Activated naive CD8-positive, alpha-beta T cell treated with anti-CD3 and anti-CD28 coated beads for 36 hours (primary cell): Measurements from ENCODE around the gene SPACA6. TPM values are rescaled to one million over a fixed set of nuclear protein-coding genes. Genes with fewer than 3 reads are reported as not detected.
"Not testable (repeated sequence)": the region's sequence is repeated elsewhere in the genome, so short reads cannot be mapped to it uniquely, and the experiment has no call there.

ENCODE experiments used
- DNase-seq: peaks from one replicate; pipeline ENCODE4 v3.0.0; 2021
- H3K27ac Mint-ChIP-seq: one replicate; pipeline ENCODE4 v1.8.0; 2022; ENCODE audit warnings: mild to moderate bottlenecking, moderate library complexity, mixed read lengths
- H3K27me3 Mint-ChIP-seq: one replicate; pipeline ENCODE4 v1.8.0; 2022; ENCODE audit warnings: mild to moderate bottlenecking, mixed read lengths
- H3K36me3 Mint-ChIP-seq: one replicate; pipeline ENCODE4 v1.8.0; 2021; ENCODE audit warnings: mild to moderate bottlenecking, mixed read lengths
- H3K4me1 Mint-ChIP-seq: one replicate; pipeline ENCODE4 v1.8.0; 2021; ENCODE audit warnings: mixed read lengths
- H3K4me3 Mint-ChIP-seq: one replicate; pipeline ENCODE4 v1.8.0; 2022; ENCODE audit warnings: mild to moderate bottlenecking, moderate library complexity, mixed read lengths
- H3K9me3 Mint-ChIP-seq: one replicate; pipeline ENCODE4 v1.8.0; 2022; ENCODE audit warnings: mixed read lengths
- total RNA-seq, 2 experiments: library from RNA; stranded (reverse); gene quantifications; one replicate each; pipeline ENCODE4 v1.2.3, GENCODE V29; 2021

Gene SPACA6
- total RNA-seq, 2 experiments from 2014 or later: 2.0 to 2.1 TPM

DNA sequence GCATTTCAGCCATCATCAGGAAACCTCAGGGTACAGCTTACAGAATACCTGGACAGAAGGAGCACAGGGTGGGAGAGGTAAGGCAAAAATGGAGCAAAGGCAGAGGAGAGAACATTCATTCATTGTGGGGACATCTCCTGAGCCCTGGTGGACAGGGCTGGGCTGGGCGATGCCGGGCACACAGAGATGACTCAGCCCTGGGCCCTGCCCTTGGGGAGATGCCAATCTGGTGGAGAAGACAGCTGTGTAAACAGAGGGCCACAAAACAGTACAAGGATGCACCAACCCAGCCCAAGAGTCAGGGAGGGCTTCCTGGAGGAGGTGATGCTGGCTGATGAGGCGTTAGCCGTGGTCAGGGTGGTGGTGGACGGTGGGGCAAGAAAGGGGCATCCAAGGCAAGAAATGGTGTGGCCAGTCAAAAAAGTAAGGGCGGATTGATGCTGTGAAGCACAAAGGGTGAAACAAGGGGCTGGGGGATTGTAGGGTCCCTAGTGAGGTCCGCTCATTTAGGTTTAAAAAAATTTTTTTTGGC, 34.3 kb downstream of the SPACA6 start:
- Mint-ChIP-seq H3K27ac (no peak overlapping the region), H3K4me1 (no peaks in the 10 kb centered on the region), H3K9me3 (peaks cover 11% of the 10 kb centered on the region), H3K4me3 (no peak overlapping the region), H3K36me3 (no peaks in the 10 kb centered on the region), H3K27me3 (peaks cover 61% of the 10 kb centered on the region)
- no peak for DNase-seq

- no peaks in the 10 kb centered on the region for H3K36me3 Mint-ChIP-seq
- H3K27me3 Mint-ChIP-seq: peaks cover 54% of the 10 kb centered on the region
- no peak overlapping the region for H3K4me3 Mint-ChIP-seq
- DNase-seq: no peak
- no peak overlapping the region for H3K27ac Mint-ChIP-seq
- H3K9me3 Mint-ChIP-seq: peaks cover 11% of the 10 kb centered on the region
- H3K4me1 Mint-ChIP-seq: no peaks in the 10 kb centered on the region
Observed at GRCh38 chr19:51729781-51730180, 36.7 kb downstream of the SPACA6 start.

DNA sequence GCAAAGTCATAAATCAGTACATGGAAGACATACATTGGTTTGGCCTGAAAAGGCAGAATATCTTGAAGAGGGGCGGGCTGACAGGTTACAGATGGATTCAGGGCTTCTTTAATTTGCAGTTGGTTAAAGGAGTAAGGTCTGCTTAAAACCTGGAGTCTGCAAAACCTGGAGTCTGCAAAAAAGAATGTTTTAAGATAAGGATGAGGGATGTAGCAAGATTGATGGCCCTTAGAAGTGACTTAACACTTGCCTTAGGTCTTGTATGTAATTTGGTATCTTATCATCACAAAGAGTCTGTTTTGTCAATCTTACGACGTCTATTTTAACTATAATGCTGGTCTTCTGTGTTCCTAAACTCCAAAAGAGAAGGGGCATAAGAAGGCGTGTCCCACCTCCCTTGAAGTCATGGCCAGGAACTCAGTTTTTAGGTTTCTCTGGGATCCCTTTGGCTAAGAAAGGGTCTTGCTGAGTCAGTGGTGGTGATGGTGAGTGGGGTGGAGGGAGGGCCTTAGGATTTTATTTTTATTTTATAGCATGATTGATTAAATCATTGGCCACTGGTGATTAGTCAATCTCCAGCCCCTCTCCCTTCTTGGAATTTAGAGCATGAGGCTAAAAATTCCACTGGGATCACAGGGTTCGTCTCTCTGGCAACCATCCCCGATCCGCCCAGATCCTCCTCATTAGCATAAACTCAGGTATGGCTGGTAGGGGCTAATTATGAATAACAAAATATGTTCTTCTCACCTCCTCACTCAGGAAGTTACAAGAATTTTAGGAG, 40.8 kb downstream of the SPACA6 start:
- no peaks in the 10 kb centered on the region for H3K4me1 Mint-ChIP-seq
- H3K9me3 Mint-ChIP-seq: peaks cover 10% of the 10 kb centered on the region
- H3K36me3 Mint-ChIP-seq: no peaks in the 10 kb centered on the region
- H3K4me3 Mint-ChIP-seq: no peak overlapping the region
- H3K27ac Mint-ChIP-seq: no peak overlapping the region
- DNase-seq: no peak
- peaks cover 41% of the 10 kb centered on the region for H3K27me3 Mint-ChIP-seq

DNA sequence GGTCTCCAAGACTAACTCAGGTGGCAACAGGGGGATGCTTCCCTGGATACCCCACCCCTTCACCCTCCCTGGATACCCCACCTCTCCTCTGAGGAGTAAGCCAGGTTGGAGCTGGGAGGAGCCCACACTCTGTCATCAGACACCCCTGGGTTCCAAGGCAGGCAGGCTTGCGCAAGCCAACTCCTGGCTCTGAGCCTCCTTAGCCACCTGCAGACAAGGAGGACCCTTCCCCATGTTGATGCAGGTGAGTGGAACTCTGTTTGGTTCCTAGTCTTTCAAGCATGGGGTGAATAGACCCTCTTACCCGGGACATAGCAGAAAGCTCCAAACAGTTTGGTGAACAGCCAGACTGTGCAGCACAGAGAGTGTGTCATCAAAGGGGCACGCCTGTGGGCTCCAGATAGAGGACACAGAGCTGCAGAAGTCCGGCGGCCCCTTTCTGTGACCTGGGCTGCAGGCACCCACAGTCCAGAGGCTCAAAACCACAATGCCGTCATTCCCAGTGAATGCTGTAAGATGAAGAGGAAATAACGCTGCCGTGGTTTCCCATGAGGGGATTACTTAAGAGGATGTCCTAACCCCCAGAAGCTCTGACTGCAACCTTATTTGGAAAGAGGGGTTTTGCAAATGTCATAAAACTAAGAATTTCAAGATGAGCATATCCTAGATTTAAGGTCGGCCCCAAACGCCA, 42.8 kb downstream of the SPACA6 start:
- H3K9me3 Mint-ChIP-seq: peaks cover 6% of the 10 kb centered on the region
- H3K36me3 Mint-ChIP-seq: no peaks in the 10 kb centered on the region
- no peak overlapping the region for H3K27ac Mint-ChIP-seq
- peaks cover 31% of the 10 kb centered on the region for H3K27me3 Mint-ChIP-seq
- DNase-seq: no peak
- H3K4me1 Mint-ChIP-seq: no peaks in the 10 kb centered on the region
- H3K4me3 Mint-ChIP-seq: no peak overlapping the region

GRCh38 chr19:51737389-51737788, 44.3 kb downstream of the SPACA6 start:
- Mint-ChIP-seq H3K27me3 (peaks cover 31% of the 10 kb centered on the region), H3K27ac (no peak overlapping the region), H3K4me3 (no peak overlapping the region), H3K9me3 (no peaks in the 10 kb centered on the region), H3K36me3 (no peaks in the 10 kb centered on the region), H3K4me1 (no peaks in the 10 kb centered on the region)
- no peak for DNase-seq

DNA sequence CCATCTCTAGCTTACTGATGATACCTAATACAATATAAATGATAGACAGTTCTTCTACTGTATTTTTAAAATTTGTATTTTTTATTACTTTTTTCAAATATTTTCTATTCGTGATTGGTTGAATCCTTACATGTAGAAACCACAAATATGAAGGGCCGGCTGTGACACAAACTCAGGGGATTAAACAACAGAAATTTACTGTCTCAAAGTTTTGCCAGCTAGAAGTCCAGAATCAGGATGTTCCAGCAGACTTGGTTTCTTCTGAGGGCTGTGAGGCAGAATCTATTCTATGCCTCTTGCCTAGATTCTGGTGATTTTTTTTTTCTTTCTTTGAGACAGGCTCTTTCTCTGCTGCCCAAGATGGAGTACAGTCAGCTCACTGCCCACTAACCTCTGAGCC, 44.8 kb downstream of the SPACA6 start:
- Mint-ChIP-seq H3K27ac (no peak overlapping the region), H3K27me3 (peaks cover 34% of the 10 kb centered on the region), H3K4me3 (no peak overlapping the region), H3K9me3 (no peaks in the 10 kb centered on the region), H3K36me3 (no peaks in the 10 kb centered on the region), H3K4me1 (no peaks in the 10 kb centered on the region)
- DNase-seq: no peak

- not testable (repeated sequence) for H3K27ac Mint-ChIP-seq, H3K36me3 Mint-ChIP-seq, H3K4me3 Mint-ChIP-seq, H3K4me1 Mint-ChIP-seq, H3K9me3 Mint-ChIP-seq, DNase-seq
- peaks cover 33% of the 10 kb centered on the region for H3K27me3 Mint-ChIP-seq
Observed at GRCh38 chr19:51738523-51738922, 45.4 kb downstream of the SPACA6 start.

DNA sequence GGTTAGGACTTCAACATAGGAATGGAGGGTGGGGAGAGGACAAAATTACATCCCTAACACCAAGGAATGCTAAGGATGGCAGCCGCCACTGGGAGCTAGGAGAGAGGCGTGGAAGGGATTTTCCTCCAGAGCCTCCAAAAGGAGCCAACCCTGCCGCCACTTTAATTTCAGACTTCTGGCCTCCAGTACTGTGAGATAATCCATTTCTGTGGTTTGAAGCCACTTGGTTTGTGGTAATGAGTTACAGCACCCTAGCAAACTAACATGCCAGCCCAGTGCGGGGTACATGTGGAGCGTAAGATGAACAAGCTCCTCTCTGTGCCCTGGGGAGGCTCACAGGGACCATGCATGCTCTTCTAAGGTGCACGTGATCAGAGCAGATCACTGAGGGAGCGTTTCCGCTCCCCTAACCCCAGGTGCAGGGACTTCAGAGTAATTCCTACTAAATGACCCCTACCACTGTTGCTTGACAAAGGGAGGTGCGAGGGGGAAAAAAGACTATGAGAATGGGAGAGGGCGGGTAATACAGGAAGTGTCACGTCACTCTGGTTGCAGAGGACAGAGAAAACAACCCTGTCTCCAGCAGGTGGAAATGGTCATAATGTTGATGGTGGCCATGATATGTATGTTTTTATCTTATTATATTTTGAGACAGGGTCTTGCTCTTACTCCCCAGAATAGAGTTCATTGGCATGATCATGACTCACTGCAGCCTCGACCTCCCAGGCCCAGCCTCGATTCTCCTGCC, 46.5 kb downstream of the SPACA6 start:
- Mint-ChIP-seq H3K4me3 (no peak overlapping the region), H3K27me3 (peaks cover 26% of the 10 kb centered on the region), H3K4me1 (no peaks in the 10 kb centered on the region), H3K27ac (no peak overlapping the region), H3K36me3 (no peaks in the 10 kb centered on the region), H3K9me3 (no peaks in the 10 kb centered on the region)
- no peak for DNase-seq

DNA sequence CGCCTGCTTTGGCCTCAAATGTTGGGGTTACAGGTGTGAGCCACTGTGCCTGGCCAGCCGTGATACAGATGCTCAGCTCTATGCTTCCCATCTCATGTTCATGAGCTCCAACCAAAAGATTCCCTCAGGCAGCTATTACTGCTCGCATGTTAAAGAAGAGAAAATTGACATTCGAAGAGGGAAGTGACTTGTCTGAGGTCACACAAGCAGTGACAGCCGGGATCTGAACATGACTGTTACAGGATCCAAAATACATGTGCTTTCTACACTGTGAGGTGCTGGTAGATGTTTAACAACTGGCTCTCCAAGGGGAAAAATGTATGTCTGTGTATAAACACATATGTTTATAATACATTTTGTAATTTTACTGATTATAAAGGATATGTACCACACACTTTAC, 47.2 kb downstream of the SPACA6 start:
- no peaks in the 10 kb centered on the region for H3K9me3 Mint-ChIP-seq
- no peaks in the 10 kb centered on the region for H3K4me1 Mint-ChIP-seq
- DNase-seq: no peak
- no peak overlapping the region for H3K27ac Mint-ChIP-seq
- H3K4me3 Mint-ChIP-seq: no peak overlapping the region
- peaks cover 20% of the 10 kb centered on the region for H3K27me3 Mint-ChIP-seq
- H3K36me3 Mint-ChIP-seq: no peaks in the 10 kb centered on the region

DNA sequence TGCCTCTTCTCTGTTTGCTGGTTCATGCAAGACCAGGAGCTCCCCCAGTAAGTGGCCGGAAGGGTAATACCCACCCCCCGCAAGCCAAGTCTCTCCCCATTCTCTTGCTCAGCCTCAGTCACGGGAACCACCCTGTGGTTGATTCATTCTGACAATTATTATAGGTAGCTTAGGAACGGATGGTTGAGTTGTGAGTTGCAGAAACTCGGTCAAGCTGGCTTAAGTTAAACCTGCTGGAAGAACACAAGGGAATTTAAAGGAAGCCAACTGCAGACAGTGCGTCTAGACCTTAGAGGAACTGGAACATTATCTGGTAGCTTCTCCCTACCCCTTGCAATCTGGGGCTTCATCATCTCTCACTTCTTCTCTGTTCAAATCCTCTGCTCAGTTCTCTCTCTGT, 49.7 kb downstream of the SPACA6 start:
- Mint-ChIP-seq H3K27ac (no peak overlapping the region), H3K9me3 (no peaks in the 10 kb centered on the region), H3K27me3 (peaks cover 3% of the 10 kb centered on the region), H3K4me3 (no peak overlapping the region), H3K36me3 (no peaks in the 10 kb centered on the region), H3K4me1 (no peaks in the 10 kb centered on the region)
- DNase-seq: no peak

- H3K4me3 Mint-ChIP-seq: no peak overlapping the region
- H3K4me1 Mint-ChIP-seq: no peaks in the 10 kb centered on the region
- peaks cover 3% of the 10 kb centered on the region for H3K27me3 Mint-ChIP-seq
- no peak for DNase-seq
- H3K9me3 Mint-ChIP-seq: no peaks in the 10 kb centered on the region
- H3K27ac Mint-ChIP-seq: no peak overlapping the region
- H3K36me3 Mint-ChIP-seq: no peaks in the 10 kb centered on the region
Observed at GRCh38 chr19:51743405-51743804, 50.3 kb downstream of the SPACA6 start.

- no peak for DNase-seq
- Mint-ChIP-seq H3K27ac (no peak overlapping the region), H3K4me1 (no peaks in the 10 kb centered on the region), H3K27me3 (peaks cover 7% of the 10 kb centered on the region), H3K4me3 (no peak overlapping the region), H3K36me3 (no peaks in the 10 kb centered on the region), H3K9me3 (no peaks in the 10 kb centered on the region)
Observed at GRCh38 chr19:51746731-51747130, 53.6 kb downstream of the SPACA6 start.

- Mint-ChIP-seq H3K36me3 (no peaks in the 10 kb centered on the region), H3K27ac (no peak overlapping the region), H3K27me3 (peaks cover 4% of the 10 kb centered on the region), H3K4me1 (no peaks in the 10 kb centered on the region), H3K9me3 (no peaks in the 10 kb centered on the region), H3K4me3 (no peak overlapping the region)
- no peak for DNase-seq
Observed at GRCh38 chr19:51749979-51750378, 56.8 kb downstream of the SPACA6 start.

GRCh38 chr19:51750400-51751094, 57.4 kb downstream of the SPACA6 start:
- DNase-seq: no peak
- no peaks in the 10 kb centered on the region for H3K4me1 Mint-ChIP-seq

DNA sequence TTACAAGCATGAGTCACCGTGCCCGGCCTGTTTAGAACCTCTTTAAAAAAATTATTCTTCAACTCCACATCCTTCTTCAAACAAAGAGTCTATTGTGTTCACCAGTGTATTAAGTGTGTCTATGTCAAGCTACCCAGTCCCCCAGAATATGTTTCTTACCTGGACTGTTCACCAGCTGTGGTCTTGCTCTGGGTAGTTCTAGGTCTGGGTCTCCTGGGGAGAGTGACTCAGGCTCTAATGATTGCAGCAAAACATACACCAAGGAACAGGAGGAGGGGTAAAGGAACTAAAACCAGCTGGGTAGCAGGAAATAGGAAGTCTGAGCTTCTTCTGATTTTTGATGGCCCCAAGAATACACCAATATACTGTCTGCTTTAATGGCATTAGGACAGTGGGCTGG, 58.5 kb downstream of the SPACA6 start, which contains the start of gene FPR1:
FPR1 (minus strand) TSS at position 224 of the 400 bp plus-strand sequence. CDS start 4,884 bp downstream, outside the sequence.
- Mint-ChIP-seq H3K9me3 (no peaks in the 10 kb centered on the region), H3K27me3 (peaks cover 10% of the 10 kb centered on the region), H3K36me3 (no peaks in the 10 kb centered on the region), H3K4me1 (no peaks in the 10 kb centered on the region), H3K27ac (no peak within 1 kb of the TSS), H3K4me3 (no peak within 1 kb of the TSS)
- no peak for DNase-seq

More at GRCh38 chr19:51750400-51751094, 57.4 kb downstream of the SPACA6 start:
- Mint-ChIP-seq H3K27ac (no peak overlapping the region), H3K27me3 (peaks cover 4% of the 10 kb centered on the region), H3K36me3 (no peaks in the 10 kb centered on the region), H3K4me3 (no peak overlapping the region), H3K9me3 (no peaks in the 10 kb centered on the region)
